GM06990 (cell line): ENCODE measurements around the gene CHRM3.

Source experiments
- DNase-seq: peaks from one replicate; pipeline ENCODE4 v3.0.0-alpha.2; 2011; ENCODE audit not compliant: insufficient read length; ENCODE audit errors: extremely low read depth
- H3K27me3 ChIP-seq: replicated peaks from 2 replicates; pipeline ENCODE4 v1.6.0; 2011; ENCODE audit warnings: low read length; ENCODE audit not compliant: control insufficient read depth, insufficient read depth
- H3K36me3 ChIP-seq: 2 replicates; pipeline ENCODE4 v1.5.1; 2011; ENCODE audit warnings: low read length; ENCODE audit not compliant: control insufficient read depth, insufficient read depth
- H3K4me3 ChIP-seq: replicated peaks from 2 replicates; pipeline ENCODE4 v1.5.1; 2011; ENCODE audit warnings: low read depth, mild to moderate bottlenecking, control low read depth, low read length
- CTCF ChIP-seq: IDR thresholded peaks from 2 replicates; pipeline ENCODE4 v1.5.1; 2011; ENCODE audit warnings: low read length, control low read depth, mild to moderate bottlenecking, inconsistent platforms; ENCODE audit not compliant: insufficient read depth, poor library complexity, severe bottlenecking

CHRM3 gene

DNA sequence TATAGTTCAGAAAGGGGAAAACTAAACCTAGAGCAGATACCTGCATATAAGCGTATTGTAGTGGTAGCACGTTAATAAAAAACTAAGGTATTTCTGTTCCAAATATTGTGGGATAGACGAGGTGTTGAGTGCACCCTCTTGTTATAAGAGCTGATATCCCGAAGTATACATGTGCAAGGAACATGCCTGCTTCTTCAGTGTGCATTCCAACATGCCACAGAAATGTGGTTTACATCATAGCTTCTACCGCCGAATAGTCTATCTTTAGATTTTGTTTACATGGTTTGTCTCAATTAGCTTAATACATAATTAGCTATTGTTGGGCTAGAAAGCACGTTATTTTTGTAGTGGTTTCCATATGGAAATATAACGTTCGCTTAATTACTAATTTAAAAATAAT lies 2.2 kb downstream of the CHRM3 start:
- no peak for DNase-seq
- no peaks in the 10 kb centered on the region for H3K27me3 ChIP-seq
- H3K36me3 ChIP-seq, result no peaks in the 10 kb centered on the region
- no peak for TF ChIP-seq CTCF
- no peak overlapping the region for H3K4me3 ChIP-seq

GRCh38 chr1:239389703-239390102 lies 3.3 kb downstream of the CHRM3 start:
- no peak for TF ChIP-seq CTCF
- DNase-seq, result no peak
- Histone ChIP-seq H3K27me3 (no peaks in the 10 kb centered on the region), H3K4me3 (no peak overlapping the region), H3K36me3 (no peaks in the 10 kb centered on the region)

DNA sequence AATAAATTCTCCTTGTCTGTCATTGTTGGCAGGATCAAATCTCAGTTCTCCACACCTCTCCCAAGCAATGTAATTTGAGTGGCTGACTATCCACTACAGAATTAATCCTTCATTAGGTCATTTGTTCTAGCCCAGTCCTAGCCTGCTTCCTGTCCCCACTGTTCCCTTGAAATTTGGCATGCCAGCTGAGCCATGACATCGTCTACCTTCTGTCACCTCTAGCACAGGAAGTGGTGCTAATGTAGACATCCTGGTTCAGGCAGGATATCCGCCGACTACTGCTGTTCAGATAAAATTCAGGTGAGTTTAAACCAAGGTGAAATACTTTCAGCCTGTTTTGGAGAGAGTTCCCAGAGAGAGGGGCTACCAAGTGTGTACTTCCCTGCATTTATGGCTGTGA lies 5.9 kb downstream of the CHRM3 start:
- Histone ChIP-seq H3K4me3 (no peak overlapping the region), H3K36me3 (no peaks in the 10 kb centered on the region), H3K27me3 (no peaks in the 10 kb centered on the region)
- no peak for DNase-seq
- TF ChIP-seq CTCF, result no peak

GRCh38 chr1:239394107-239394506 lies 7.7 kb downstream of the CHRM3 start:
- no peak for TF ChIP-seq CTCF
- Histone ChIP-seq H3K36me3 (no peaks in the 10 kb centered on the region), H3K4me3 (no peak overlapping the region), H3K27me3 (no peaks in the 10 kb centered on the region)
- DNase-seq, result no peak

- no peak for TF ChIP-seq CTCF
- no peak for DNase-seq
- no peak overlapping the region for H3K4me3 ChIP-seq
- no peaks in the 10 kb centered on the region for H3K36me3 ChIP-seq
- H3K27me3 ChIP-seq, result no peaks in the 10 kb centered on the region
Observed at GRCh38 chr1:239413916-239414315, 27.5 kb downstream of the CHRM3 start.

GRCh38 chr1:239417221-239417620 lies 30.9 kb downstream of the CHRM3 start:
- DNase-seq, result no peak
- Histone ChIP-seq H3K27me3 (no peaks in the 10 kb centered on the region), H3K4me3 (no peak overlapping the region), H3K36me3 (no peaks in the 10 kb centered on the region)
- TF ChIP-seq CTCF, result no peak
